ENCODE results near the gene GPRIN1. TPM values are rescaled to one million over a fixed set of nuclear protein-coding genes. Genes with fewer than 3 reads are reported as not detected.
A peak's percentile ranks its signal among the peaks of the same experiment; 100 is the strongest.
"Not testable (repeated sequence)": the region's sequence is repeated elsewhere in the genome, so short reads cannot be mapped to it uniquely, and the experiment has no call there.

Gene GPRIN1
- total RNA-seq, 1 donor from 2014 or later, result 7.7 TPM

DNA sequence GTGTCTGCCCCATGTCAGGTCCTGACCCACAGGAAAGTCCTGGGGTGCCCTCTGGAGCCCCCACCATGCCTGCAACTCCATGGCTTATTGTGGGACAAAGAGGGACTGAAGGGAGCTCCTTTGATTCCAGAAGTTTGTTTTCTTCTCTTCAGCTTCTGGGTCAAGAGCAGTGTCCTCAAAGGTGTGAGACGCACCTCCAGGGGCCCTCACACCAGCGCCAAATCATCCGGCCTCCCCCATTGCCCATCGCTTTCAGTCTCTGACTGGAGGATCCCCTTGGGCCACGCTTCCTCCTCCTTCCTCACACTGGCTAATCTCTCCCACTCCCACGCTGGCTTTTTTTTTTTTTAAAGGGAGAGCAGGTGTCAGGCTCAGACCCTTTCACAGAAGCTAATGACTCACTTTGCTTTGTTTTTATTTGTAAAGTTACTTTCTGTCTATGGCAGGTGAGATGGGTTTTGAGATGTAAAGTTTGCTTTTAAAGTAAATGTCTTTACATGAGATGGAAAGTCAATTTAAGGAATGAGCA, 44.1 kb downstream of the GPRIN1 start:
- DNase-seq, result no peak

DNA sequence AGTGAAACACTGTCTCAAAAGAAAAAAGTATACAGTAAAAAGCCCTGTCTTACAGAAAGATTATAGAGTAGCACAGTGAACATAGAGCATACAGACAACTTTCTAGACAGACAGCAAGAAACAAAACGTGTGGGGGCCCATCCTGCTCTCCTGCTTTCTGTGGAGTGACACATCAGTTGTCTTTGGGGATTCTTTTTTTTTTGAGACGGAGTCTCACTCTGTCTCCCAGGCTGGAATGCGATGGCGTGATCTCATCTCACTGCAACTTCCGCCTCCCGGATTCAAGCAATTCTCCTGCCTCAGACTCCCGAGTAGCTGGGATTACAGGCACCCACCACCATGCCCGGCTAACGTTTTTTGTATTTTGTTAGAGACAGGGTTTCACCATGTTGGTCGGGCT, 46.0 kb downstream of the GPRIN1 start:
- no peak for DNase-seq

DNA sequence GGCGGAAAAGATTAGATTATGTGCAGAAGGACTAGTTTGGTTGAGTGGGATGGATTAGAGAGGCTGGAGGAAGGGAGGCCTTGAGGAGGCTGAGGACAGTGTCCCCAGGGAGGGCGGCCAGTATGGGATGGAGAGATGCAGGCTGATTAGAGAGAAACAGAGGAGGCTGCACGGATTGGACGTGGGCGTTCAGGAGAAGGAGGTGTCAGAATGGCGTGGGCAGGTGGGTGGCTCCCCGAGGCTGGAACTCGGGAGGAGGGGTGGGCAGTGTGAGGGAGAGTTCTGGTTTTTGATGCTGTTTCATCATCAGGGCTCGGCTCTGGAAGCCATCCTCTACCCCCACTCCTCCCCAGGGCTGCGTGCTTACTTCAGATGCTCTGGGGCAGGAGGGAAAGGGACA, 47.8 kb downstream of the GPRIN1 start:
- DNase-seq, result no peak

DNA sequence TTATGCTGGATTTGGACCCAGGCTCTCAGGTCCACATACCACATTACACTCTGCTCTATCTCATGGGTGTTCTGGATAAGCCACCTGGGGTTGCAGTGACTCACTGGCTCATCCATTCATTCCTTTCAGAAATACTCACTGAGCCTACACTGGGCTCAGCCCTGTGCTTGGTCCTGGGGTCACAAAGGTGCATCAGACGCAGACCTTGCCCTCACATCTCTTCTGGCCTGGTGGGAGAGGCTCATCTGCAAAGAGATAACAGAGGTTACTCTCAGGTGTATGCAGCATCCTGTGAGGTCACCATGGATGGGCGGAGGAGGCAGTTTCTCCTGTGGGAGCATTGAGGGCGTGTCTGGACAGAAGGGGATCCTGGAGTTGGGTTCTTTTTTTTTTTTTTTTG, 48.7 kb downstream of the GPRIN1 start:
- DNase-seq, result no peak

DNA sequence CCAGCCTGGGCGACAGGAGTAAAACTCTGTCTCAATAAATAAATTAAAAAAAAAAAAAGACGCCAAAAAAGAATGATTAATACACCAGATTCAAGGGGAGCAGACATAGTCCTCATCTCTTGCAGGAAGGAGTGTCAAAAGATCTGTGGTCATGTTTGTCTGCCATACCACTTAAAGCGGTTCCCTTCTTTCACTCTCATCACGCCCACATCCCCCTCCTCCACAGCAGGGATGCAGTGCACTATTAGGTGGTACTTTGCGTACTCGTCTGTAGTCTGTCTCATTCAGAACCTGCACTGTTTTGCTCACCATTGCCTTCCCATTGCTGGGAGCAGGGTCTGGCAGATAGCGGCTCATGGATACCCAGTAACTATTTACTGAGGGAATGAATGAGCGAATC, 49.6 kb downstream of the GPRIN1 start:
- no peak for DNase-seq

DNA sequence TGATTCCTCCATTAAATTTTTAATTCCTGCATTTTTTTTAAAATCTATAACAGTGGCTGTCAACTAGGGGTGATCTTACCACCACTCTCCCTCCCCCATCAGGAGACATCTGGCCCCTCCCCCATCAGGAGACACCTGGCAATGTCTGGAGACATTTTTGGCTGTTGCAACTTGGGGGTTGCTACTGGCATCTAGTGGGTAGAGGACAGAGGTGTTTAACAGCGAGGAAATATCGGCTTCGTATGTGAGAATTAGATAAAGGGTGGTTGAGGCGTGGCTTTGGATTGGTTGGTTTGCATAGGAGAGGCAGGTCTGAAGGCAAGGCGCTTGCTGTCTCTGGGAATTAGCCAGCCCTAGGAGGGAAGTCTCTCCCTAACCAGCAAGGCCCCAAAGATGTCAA, 50.3 kb downstream of the GPRIN1 start:
- DNase-seq, result no peak

DNA sequence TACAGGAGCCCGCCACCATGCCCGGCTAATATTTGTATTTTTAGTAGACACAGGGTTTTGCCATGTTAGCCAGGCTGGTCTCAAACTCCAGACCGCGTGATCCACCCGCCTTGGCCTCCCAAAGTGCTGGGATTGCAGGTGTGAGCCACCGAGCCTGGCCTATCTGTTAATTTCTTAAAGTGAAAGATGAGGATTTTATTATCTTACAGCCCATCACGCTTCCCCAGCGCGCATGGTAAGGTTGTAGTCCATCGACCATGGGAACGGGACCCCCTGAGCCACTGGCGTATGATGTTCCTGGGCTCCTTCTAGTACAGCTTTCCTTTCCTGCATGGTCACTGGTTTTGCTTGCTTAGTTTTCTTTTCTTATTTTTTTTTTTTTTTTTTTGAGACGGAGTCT, 52.1 kb downstream of the GPRIN1 start:
- DNase-seq, result no peak

DNA sequence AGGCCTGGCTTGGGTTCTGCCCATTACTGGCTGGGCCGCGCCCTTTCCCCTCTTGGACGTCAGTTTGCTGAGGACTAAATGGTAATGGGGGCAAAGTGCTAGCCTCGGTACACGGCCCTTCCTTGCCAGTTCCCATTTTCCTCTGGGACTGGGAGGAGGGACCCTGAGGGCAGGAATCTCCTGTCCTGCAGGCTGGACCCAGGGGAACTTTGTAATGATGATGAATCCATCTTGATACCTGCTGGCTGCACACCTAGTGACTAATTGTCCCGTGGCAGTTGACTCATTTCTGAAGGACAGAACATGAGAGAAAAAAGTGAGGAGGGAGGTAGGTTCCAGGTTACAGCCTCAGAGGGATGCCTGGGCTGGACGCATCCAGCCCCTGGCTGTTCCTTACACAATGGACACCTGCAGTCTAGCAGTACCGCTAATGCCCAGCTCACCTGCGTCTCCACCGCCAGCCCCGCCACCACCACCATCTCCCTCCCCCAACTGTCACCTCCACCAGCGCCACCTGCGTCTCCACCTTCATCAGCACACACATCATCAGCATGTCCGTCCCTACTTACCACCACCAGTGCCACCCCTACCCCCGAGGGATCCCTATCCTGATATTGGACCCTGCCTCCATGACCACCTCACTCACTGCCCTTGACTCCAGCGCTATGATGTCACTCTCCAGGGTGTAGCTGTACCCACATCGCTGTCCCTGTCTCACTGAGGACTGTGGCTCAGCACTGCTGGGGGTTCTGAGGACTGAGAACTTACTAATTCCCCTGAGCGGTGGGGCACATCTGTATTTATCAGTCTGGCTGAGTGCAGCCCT, 56.5 kb downstream of the GPRIN1 start:
- DNase-seq, result no peak

DNA sequence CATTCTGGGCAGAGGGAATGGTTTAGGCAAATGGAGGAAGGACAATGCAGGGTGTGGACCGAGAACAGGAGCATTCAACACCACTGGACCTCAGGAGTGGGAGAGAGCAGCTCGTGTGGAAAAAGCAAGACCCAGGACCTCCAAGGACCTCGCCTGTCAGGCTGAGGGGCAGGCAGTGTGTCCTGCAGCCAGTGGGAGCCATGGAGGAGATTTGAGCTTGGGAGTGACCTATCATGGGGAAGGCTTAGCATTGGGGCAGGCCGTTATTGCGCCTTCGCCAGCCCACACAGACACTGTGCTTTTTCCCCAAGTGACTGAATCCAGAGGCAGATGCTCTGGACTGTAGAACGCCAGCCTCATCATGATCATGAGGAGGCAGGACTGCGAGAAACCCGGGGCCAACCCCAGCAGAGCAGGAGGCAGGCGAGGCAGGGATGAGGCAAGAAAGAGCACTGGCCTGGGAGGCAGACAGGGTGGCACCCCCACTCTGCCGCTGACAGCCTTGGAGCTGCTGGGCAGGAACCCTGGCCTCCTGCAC, 57.6 kb downstream of the GPRIN1 start:
- DNase-seq, result no peak

DNA sequence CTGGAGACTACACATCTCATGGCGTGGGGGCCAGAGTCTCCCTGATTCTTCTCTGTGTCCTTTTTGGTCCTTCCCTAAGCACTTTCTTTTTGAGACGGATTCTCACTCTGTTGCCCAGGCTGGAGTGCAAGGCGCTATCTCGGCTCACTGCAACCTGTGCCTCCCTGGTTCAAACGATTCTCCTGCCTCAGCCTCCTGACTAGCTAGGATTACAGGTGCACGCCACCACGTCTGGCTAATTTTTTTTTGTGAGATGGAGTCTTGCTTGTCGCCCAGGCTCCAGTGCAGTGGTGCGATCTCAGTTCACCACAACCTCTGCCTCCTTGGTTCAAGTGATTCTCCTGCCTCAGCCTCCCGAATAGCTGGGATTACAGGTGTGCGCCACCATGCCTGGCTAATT, 59.0 kb downstream of the GPRIN1 start:
- DNase-seq, result not testable (repeated sequence)

DNA sequence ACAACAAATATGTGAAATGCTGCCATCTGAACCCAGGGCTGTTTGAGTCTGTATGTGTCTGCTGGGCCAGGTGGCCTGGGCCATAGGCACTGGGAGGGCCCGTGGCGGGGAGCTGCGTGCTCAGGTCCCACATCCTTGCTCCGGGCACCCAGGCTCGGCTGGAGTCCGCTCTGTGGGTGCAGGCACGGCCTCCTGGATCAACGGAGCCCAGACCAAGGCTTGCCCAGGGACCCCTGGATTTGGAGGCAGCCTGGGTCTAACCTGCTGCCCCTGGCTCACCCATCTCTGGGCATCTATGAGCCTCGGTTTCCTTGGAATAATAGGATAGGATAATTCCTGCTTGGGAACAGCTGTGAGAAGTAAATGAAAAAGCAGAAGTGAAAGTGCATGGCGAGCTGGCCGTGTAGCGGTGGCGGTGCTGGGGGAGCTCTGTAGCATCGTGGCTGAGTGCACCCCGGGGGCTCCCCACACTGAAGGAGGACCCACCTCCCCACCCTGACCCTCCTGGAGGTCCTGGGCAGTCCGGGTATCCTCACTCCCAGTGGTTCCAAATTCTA, 59.6 kb downstream of the GPRIN1 start:
- DNase-seq, result no peak

DNA sequence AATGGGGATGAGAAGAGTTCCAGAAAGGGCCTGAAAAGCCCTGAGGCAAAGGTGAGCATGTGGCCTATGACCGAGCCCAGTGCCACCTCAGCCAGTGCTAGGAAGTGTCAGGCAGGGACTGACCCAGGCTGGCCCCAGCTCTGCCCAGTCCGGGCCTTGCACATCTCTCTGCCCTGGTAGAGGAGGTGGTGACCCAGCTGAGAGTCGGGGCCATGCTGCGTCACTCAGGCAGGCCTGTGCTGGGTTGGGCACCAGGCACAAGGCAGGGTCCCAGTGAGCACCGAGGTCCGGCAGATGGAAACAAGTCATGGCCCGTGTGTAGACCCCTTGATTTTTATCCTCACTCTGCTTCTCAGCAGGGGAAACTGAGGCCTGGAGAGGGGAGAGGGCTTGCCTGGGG, 60.1 kb downstream of the GPRIN1 start:
- no peak for DNase-seq

DNA sequence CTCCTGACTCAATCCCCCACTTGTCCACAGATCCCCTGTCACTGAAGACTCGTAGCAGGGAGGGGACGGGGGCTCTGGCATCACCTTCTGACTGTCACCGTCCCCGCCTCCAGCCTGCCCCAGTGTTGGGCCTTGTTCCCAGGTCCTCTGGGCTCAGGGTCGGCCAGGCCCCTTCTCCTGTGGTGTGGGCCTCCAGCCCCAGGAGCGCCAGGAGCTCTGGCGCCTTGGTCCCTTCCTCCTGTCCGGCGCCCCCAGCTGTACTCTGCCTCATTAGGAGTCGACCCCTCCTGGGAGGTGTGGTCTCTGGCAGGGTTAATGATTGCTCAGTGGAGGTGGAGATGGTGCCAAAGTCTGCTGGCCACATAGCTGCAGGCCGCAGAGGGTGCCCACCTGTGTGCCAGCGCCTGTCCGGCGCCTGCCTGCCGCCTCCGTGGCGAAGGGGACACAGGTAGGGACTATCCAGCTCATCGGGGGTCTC, 61.0 kb downstream of the GPRIN1 start, which contains the start of gene CDHR2:
Gene CDHR2 (plus strand): TSS at position 376 of the 478 bp plus-strand sequence. CDS start 16,011 bp downstream, outside the sequence.
- no peak for DNase-seq

DNA sequence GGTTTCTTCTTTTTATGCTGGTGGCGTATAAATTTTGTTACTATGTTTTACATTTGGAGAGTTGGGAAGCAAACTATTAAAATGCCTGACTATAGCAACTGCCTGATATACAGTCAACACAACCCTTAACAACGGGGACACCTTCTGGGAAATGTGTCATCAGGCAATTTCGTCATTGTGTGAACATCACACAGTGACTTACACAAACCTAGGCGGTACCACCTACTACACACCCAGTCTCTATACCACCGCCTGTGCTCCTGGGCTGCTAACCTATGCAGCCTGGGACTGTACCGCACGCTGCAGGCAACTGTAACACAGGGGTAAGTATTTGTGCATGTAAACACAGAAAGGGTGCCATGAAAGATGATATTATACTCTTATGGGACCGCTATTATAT, 62.2 kb downstream of the GPRIN1 start:
- DNase-seq, result peak; percentile 24

Other genes with a start within 250 kb of the GPRIN1 start
- 88.0 and 101 TPM in 2 replicates for gene KIAA1191, start 248.4 kb downstream of the GPRIN1 start, total RNA-seq
- 14.7 and 15.0 TPM in 2 replicates for gene ARL10, start 244.7 kb downstream of the GPRIN1 start, total RNA-seq
- 9.8 and 14.1 TPM in 2 replicates for gene NOP16, start 221.6 kb downstream of the GPRIN1 start, total RNA-seq
- 27.9 and 47.3 TPM in 2 replicates for gene HIGD2A, start 221.4 kb downstream of the GPRIN1 start, total RNA-seq
- gene CLTB, start 193.6 kb downstream of the GPRIN1 start, total RNA-seq, result 107 and 163 TPM in 2 replicates
- gene FAF2, start 161.8 kb downstream of the GPRIN1 start, total RNA-seq, result 48.3 and 50.2 TPM in 2 replicates
- gene RNF44, start 72.8 kb downstream of the GPRIN1 start, total RNA-seq, result 4.1 and 8.6 TPM in 2 replicates
- gene CDHR2, start 60.8 kb downstream of the GPRIN1 start, total RNA-seq, result under 0.01 TPM in 1 of 2 replicates, not detected in the other
- gene SNCB, start 20.4 kb upstream of the GPRIN1 start, total RNA-seq, result 0.84 and 1.4 TPM in 2 replicates
- not detected in 2 replicates for gene EIF4E1B, start 20.5 kb upstream of the GPRIN1 start, total RNA-seq
- 51.2 and 53.6 TPM in 2 replicates for gene TSPAN17, start 37.3 kb upstream of the GPRIN1 start, total RNA-seq
- 0.34 and 1.5 TPM in 2 replicates for gene UNC5A, start 200.4 kb upstream of the GPRIN1 start, total RNA-seq

Data from dermis blood vessel endothelial cell (primary cell).